SW480 (cell line): ENCODE measurements around the gene CDH10.

ENCODE experiments used
- DNase-seq: peaks from one replicate; pipeline ENCODE4 v3.0.0-alpha.2; 2016; ENCODE audit warnings: low spot score

The CDH10 gene

DNA sequence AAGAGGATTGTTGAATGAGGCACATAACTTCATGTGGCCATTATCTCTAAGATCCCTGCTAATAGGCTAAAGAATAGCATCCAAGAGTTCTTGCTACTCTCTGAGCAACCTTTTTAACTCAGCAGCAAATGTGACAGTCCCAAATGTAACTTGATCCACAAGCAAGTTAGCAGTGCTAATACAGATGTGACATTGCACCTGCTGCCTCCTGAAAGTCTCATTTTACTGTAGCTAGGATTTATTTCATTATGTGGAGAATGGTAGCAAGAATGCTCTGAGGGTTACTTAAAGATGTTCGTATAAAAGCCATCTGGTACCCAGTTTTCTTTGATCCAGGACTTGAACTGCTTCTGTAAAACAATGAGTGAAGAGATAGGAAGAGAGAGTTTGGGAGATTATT lies 45.8 kb downstream of the CDH10 start:
- DNase-seq, result no peak

DNA sequence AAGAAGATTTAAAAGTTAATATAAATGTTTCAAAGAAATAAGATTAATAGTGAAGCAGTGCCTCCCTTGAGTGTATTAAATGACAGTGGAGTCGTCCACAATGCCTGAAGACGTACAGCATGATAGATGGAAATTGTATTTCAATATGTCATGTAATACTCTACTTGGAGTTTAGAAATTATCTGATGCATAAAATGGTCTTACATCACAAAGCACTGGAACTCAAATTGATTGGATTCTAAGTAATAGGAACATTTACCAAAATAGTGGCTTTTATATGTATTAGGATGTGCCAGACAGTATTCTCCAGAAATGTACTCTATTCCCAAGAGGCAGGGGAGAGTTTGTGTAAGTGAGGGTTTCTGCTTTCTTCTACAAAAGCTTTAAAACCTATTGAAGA lies 49.4 kb downstream of the CDH10 start:
- no peak for DNase-seq

DNA sequence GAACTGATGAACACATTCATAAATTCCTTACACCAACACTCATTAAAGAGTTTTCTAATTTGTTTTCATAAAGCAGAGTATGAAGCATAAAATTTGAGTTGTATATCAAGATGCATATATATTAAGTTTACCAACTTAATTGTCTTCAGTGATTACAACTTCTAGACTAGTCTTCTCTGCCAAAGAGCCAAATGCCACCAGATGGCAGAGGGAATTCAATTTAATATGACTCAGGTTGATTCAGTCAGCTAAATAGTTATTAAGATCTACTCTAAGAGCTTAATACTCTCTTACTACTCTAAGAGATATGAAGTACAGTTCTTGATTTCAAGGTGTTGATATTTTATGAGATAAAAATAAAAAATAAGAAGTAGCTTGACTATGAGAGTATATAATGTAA lies 53.4 kb downstream of the CDH10 start:
- no peak for DNase-seq

DNA sequence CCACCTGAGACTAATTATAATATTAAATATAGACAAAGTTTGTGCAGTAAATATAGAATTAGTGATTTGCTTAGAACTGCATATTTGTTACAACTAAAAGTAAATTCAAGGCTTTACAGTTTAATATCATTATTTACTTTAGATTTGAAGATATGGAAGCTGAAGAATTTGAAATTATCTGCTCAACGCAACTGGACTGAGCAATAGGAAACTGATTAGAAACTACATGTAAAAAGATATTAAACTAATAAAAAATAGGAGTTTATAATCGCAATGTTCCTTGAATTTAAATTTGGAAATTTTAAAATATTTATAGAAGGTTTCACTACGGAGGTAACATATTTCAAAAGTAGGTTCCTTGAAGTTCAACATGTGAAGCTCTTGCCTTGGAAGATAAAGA lies 55.2 kb downstream of the CDH10 start:
- no peak for DNase-seq

DNA sequence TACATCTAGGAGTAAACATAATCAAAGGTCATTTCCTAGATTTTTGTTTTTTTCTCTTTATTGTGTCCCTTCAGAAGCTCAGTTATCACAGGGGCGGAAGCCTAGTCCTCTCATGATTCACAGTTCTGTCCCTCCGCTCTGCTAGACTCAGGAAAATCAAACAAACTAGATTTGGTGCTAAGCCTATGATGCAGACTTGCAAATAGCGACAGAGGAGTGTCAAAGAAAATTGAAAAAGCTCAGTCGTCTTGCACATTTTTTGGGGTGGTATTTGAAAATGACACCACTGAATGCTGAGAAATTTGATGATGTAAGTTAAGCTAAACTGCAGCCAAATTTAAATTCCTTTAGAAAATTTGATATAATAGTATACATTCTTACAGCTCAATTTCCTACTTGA lies 59.0 kb downstream of the CDH10 start:
- no peak for DNase-seq

DNA sequence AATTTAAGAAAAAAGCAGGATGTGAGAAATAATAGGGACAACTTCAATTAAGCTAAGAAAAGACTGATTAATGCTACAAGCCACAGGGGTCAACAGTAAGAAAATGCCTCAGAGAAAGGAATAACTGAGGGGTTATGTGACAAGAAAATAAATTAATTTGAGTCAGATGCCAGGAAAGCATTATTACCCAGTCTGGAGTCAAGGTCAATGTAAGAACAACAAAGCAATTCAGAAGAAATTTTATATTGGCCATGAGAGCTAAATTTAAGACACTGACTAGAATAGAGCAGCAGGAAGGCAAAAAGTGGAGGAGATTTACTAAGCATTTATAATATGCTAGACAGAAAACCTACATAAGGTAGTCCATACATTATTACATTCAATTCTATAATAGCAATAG lies 73.5 kb downstream of the CDH10 start:
- DNase-seq, result no peak

DNA sequence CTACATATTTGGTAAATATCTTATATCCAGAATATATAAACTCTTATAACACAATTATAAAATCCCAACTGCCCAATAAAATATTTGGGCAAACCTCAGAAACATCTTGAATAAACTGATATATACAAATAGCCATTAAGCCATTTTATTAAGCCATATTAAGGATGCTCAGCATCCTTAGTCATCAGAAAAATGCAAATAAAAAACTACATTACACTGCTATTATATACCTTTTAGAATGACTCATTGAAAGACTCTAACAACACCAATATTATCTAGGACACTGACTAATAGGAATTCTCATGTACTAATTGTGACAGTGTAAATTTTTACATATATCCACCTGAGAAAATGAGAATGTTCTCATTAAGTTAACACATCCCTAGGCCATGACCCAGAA lies 77.8 kb downstream of the CDH10 start:
- no peak for DNase-seq

DNA sequence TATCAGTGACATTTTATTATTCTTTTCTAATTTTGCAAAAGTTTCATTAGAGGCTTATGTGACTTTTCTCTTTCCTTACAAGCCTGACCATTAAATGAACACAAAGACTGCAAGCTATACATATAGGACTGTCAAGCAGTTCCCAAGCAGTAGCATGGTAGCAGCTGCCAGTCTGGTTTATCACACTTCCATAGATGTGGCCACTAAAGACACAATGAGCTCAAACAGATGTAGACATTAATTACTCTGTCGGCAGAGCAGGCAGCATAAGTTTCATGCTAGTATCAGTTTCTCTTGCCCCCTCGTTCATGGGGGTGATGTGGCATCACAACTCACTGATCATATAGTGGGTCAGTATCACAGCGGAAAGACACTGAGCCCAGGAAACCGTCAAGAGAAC lies 89.5 kb downstream of the CDH10 start:
- DNase-seq, result no peak

DNA sequence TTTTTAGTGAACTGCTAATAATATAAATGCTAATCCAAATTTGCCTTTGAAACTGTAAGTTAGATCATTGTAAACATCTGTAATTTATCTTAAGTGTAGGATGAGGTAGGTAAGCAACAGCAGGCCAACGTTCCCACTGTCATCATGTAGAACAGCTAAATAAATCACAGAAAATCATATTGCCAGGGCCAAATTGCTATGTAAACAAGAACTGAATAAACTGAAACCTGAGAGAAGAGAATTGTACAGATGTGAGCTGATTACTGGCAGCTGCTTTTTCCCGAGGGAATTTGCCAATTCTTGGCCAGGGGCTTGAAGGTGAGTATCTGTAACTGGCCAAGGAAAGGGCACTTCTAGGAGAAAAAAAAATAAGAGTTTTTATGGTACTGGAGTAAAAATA lies 97.6 kb downstream of the CDH10 start:
- DNase-seq, result no peak

DNA sequence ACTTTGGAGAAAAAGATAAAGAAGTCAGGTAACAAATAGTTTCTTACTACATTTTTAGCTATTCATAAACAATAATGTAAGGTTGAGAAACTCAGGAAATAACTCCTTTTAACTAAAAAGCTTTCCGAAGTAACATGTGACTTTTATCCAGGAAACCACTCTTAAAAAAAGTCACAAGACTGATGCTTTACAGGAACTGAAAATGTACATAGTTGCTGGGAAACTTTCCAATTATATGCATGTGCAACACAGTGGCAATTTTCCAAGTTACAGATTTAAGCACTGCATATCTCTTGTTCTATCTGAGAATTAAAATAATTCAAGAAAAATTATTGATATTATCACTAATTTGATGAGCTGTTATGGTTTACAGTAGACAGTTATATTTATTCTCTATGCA lies 105.2 kb downstream of the CDH10 start:
- no peak for DNase-seq

DNA sequence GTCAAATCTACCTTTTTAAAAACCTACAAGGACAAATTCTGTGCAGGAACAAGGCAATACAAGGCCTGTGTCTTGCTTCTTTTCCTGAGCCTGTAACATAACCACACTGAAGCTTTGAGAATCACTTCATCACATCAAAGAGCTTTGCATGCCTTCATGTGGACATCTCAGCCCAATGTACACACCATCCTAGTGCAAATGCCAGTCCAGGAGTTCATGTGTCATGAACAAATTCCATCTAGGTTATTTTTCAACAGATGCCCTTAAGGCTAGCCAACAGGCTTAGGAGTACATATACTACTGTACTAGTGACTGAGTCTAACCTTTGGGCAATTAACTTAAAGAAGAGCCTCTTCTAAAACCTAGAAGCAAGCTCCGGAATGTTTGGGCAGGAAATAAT lies 106.4 kb downstream of the CDH10 start:
- peak; percentile 6 for DNase-seq

DNA sequence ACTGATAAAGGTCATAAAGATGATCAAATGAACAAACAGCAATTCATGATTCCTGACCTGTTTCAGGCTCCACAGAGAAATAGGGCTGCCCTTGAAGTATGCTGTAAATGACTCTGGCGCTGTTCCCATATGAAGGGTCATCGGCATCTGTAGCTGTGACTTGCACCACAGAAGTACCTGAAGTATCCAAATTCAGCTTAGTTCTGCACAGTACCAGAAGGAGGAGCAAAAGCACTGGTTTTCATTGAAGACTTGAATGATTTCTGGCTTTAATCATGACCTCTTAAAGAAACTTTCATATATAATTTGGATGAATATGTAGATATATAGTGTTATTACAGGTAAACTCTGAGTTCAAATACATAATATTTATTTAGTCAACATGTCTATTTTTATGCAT lies 109.1 kb downstream of the CDH10 start:
- DNase-seq, result no peak

DNA sequence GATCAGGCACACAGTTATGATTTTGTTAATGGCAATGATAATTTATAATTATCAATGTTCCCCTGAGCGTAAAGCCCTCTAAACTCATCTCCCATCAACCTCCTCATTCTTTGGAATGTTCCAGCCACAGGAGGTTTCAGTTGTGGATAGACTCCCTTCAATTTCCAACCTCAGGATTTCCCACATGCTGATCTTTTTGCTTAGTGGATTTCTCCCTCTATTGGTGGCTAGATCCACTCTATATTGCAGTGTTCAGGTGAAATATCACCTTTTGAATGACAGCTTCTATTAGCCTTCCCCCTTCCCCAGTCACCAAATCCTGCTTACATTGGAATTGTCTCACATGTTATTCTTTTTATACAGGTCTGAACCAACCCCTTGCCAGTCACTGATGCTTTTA lies 113.9 kb downstream of the CDH10 start:
- DNase-seq, result peak; percentile 16

DNA sequence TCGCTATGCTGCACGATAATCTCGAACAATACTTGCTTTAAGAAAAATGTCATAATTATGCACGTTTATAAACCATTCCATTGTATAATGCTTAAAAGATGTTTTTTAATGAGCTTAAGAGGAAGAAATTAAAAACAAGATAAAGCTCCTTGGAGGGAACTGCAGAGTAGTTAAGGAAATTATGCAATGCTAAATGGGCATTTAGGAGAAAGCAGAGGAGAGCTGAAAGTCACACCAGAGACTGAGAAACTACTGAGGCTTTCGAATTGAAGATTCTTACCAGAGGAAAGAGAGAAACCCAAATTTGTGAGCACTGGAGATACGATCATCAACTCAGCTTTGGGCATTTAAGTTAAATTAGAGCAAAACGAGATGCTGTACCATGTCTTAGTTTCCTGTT lies 119.4 kb downstream of the CDH10 start:
- no peak for DNase-seq

DNA sequence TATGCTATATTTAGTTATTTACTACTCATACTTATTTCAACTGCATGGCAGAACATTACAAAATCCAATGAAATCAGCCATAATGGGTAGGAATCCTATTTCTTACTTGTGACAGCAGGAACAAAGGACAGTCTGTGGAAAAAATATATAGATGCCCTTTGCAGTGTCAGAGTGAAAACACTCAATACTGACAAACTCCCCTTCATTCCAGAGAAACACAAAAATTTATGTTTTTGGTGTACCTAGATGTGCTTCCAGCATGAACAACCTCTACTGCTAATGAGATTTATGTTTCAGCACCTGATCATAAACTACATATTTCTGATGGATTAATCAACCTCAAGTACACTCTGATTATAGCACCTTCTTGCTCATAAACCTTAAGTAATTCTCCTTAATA lies 132.4 kb downstream of the CDH10 start:
- DNase-seq, result no peak

DNA sequence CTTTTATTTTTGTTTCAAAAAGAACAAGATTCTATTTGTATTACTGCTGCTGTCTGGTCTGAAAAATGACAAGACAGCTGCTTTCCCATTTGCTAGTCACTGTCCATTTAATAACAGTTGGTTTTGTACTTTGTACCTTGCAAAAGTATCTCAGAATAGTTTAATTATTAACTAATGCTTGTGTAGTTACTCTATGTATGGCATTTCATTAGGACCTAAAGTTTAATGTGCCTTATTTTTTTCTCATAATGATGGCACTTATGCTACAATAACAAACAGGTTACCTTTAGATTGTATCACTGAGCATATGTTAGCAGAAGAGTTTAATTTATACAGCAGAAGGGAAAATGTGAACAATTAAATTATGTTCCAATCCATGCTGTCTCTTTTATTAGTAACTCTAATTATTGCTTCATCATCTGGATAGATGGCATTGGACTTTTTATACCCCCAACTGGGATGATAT lies 134.2 kb downstream of the CDH10 start:
- peak; percentile 89 for DNase-seq

DNA sequence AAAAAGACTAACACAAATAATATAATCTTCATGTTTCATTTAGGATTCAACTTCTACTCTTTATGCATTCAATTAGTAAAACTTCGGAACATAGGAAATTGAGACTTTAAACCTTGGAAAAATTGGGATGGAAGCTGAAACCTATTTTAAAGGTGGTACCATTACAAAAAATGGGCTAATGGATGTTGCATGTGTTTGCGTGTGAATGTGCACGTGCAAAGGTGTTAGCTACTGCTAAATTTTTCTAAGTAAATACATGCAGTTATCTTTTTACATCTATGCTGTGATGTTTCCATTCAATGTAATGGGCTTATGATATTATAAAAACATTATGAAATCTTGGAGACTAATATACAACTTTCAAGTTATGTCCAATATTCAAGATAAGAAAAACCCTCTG lies 134.8 kb downstream of the CDH10 start:
- DNase-seq, result no peak

DNA sequence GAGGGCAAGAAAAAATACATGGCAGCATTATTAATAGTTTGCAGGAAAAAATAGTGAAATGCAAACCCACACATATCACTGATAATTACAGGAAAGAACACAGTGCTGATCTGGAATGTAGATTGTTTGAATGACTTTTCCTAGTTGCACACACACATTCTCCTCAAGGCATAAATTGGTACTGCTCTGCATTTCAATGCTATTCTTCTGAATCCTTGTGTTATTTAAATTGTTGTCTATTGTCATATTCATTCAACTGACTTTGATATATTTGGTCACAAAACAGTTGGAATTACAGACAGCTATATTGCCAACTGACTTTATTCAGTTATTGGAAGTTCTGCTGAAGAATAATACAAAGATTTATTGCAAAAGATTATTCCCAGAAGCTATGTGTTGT lies 139.5 kb downstream of the CDH10 start:
- no peak for DNase-seq

DNA sequence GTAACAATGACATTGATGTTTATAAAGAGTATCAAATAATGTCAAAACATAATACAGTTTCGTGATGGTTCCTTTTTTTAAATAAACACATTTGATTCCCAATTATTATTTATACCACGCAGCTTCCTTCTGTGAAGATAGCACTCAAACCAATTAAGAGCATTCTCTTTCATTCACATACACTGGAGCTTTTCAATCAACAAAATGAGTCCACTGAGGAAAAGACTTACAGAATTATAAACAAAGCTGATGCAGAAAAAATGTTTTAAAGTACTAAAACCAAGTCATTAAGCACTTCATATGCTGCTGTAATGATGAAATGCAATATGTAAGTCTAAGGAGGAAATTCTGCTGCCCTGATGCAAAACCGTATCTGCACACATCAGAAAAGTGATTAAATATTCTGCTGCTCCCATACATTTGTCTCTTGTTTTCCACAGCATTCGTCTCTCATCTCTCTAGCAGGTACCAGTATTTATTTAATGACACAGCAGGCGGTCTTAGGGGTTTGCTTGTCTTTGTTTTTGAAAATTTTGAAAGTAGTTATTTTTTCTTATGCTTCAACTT lies 147.1 kb downstream of the CDH10 start:
- no peak for DNase-seq

DNA sequence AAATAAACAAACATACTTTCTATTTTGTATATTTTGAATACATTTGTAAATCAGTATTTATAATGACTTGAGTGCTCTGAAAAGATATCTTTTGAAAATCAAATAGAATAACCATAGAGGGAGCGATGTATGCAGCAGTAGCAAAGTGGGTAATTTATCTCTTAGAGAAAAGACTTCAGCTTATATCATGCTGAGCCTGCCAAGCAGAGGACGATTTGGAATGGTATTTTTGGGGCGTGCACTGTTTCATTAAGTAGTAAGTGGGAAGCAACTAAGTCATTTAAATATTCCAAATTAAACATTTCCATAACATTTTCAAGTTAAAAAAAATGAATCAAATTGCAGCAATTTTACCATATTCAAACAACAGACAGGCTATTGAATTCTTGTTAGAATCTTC lies 147.6 kb downstream of the CDH10 start:
- no peak for DNase-seq

DNA sequence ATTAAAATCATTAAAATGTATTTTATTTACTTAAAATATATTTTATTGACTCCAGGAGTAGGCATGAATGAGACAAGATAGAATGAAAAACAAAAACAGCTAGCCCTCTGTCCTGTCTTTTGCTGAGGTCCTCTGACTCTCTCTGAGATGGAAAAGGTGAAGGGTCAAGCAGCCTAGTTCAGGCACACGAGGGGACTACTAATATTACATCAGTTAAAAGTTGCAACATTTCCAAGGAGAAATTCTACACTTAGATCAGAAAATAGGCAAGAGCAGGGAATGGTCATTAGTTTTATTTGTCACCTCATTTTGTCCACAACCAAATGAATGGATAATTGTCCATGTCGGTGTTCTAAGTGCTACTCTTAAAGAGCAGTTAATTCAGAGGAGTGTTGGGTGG lies 148.5 kb downstream of the CDH10 start:
- DNase-seq, result no peak

DNA sequence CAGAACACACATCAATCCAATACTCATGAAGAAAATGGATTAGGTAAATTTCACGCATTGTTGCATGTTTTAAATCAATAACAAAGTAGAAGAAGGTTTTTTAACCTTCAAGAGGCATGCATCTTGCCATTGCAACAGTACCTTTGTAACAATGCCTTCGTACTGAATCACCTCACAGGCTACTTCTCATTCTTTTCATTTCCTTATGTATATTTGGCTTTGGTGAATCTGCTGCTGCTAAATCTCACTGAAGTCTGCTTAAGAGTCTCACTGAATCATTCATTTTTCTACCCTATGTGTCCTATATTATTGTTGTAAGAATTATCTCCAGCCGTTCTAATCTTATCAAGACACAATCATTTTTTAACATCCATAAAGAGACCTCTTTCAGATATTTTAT lies 152.5 kb downstream of the CDH10 start:
- DNase-seq, result no peak

DNA sequence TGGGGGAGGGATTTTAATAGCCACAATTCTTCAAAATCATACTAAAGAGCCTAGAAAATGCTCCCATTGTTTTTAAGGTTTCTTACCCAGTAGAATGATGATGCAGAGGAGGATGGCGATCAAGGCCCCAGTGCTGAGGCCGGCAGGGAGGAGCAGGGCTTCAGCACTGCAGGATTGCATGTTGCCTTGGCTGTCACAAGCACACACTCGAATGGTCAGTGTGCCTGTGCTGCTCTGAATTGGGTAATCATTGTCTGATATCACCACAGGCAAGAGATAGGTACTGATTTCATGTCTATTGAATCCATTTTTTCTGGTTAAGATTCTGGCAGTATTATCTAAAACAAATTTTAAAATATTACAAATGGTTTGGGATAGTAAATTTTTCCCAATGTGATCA lies 153.3 kb downstream of the CDH10 start:
- no peak for DNase-seq

DNA sequence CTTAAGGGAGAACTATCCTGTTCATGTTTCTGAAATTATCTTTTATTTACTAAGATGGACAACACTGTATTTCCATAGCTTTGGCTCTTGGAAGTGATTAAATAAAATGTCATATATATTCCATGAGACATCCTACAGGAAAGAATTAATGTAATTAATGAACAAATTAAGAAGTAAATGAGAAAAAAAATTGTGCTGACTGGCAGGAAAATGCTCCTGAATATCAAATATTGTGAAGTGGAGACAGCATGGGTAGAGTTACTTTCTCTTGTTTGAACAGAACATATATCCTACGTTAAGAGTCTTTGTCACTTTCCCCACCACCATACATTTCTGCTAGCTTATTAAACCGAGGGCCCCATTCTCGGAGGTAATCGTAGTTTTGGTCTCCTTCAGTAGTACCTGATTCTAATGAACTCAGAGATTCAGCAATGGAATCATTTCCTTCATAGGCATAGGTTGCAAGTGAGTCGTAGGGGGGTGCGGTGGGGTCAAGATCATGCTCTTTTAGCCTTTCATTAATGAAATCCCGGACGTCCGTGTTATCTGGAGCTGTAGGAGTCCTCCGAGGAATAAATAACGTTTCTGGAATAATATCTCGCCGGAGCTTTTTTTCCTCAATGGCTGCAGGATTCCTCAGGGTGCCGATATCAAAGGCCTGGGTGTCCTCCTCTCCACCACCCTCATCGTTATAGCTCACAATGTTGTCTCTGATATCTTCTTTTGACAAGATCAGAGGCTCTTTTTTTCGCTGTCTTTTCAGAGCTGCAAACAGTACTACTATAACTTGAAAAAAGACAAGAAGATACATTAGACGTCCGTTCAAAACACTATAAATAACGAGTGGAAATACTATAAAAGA lies 157.2 kb downstream of the CDH10 start:
- no peak for DNase-seq
